GM19463 (cell line): ENCODE data around the gene TEX264.
"Not testable (repeated sequence)": the region's sequence is repeated elsewhere in the genome, so short reads cannot be mapped to it uniquely, and the experiment has no call there.

Experiments used
- ATAC-seq: cut with Tn5 transposase; IDR thresholded peaks from one replicate; pipeline ENCODE4 v1.9.1; 2021; ENCODE audit warnings: mild to moderate bottlenecking, moderate library complexity; ENCODE audit not compliant: unreplicated experiment

Gene TEX264

GRCh38 chr3:51712963-51713362 is 41.9 kb downstream of the TEX264 start:
- ATAC-seq = no peak

- no peak for ATAC-seq
Observed at GRCh38 chr3:51715231-51715976, 44.4 kb downstream of the TEX264 start.

- ATAC-seq = no peak
Observed at GRCh38 chr3:51715977-51716294, 44.9 kb downstream of the TEX264 start.

GRCh38 chr3:51716805-51717204 is 45.8 kb downstream of the TEX264 start:
- ATAC-seq = no peak

- ATAC-seq = no peak
Observed at GRCh38 chr3:51717446-51717845, 46.4 kb downstream of the TEX264 start.

- ATAC-seq = no peak
Observed at GRCh38 chr3:51717947-51718346, 46.9 kb downstream of the TEX264 start.

- ATAC-seq = peak; percentile 79
Observed at GRCh38 chr3:51718547-51719409, 47.7 kb downstream of the TEX264 start.

DNA sequence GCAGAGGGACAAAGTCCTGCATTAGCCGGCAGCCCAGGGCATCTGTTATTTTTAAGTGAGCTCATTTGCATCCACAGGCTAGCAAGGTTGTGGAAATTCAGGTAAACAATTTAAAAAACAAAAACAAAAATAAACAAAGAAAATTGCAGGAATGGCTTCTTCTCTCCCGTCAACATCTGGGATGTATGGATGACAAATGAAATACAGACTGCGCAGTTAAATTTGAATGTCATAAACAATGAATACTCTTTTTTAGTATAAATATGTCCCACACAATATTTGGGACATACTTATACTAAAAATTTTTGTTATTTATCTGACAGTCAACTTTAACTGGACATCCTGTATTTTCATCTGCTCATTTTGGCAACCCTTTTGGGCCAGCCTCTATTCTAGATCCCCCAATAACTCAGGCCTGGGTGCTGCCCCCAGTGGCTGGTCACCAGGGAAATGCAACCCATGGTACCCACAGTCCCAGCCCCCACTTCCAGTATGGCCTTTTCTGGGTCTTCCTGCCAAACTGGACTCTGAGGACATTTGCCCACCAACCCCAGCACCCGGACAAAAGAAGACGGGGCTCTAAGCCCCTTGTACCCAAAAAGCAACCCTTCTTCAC is 48.5 kb downstream of the TEX264 start:
- ATAC-seq = no peak

DNA sequence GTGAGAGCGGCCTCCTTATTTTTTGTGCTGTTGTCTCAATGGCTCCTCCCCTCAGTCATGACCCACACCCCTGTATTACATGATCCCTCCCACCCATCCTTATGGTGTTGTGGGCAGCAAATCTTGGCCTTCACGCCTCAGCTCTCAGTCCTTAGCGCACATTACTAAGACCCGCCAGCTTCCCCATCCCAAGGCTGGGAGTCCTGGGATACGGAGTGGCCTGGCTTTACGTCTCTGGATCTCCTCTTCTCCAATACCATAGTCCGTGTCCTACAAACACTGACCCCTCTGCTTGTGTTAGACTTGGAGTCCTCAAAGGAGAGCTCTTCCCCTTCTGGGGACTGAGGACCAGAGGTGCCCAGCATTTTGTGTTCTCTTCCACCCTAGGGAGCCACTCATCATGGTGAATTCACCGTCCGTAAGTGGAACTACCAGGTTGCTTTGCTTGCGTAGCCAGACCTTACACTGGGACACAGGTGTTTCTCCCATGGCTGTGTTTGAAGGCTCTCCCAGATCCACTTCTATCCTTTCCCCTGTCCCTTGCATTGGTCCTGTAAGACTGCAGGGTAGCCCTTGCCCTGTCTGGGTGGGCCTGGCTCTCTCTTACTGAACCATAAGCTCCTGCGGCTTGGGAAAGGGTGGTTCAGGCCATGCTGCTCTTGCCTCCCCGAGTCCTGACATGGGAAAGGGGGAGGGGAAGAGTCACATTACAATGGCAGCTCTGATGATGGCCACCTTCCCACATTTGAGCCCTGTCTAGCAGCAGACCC is 49.4 kb downstream of the TEX264 start:
- ATAC-seq = no peak

DNA sequence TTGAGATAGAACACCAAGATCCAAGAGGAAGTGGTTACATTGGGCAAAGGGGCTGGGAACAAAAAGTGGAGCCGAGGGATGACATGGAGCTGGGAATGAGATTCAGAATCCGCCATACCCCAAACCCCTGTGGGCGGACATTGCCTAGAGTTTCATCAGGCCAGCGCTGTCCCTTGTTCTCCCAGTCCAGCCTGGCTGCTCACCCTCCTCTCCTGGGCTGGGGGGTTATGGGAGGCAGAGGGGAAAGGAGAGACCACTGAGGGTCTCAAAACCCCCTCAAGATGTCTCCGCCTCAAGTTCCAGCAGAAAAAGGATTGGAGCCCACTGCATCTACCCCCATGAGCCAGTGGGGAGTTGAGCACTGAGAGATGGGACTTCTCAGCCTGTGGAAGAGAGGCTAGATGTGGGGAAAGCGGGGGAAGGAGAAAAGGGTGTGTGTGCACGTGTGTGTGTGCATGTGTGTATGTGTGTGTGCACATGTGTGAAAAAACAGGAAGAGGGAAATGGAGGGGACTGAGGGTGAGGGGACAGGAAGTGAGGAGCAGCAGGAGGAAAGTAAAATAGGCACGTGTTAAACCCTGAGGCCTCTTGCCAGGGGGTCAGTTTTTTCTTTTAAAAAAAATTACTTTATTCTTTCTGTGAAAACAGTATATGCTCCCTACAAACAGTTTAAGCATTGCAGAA is 50.2 kb downstream of the TEX264 start:
- no peak for ATAC-seq

DNA sequence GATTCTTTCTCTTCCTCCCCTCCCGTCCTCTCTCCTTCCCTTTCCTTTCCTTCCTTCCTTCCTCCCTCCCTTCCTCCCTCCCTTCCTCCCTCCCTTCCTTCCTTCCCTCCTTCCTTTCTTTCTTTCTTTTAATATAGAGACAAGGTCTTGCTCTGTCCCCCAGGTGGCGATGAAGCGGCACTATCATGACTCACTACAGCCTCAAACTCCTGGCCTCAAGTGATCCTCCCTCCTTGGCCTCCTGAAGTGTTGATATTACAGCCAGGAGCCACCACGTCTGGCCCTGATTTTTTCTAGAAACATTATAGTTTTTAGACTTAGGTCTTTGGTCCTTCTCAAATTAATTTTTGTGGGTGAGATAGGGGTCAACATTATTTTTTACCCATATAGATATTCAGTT is 51.3 kb downstream of the TEX264 start:
- ATAC-seq = no peak

DNA sequence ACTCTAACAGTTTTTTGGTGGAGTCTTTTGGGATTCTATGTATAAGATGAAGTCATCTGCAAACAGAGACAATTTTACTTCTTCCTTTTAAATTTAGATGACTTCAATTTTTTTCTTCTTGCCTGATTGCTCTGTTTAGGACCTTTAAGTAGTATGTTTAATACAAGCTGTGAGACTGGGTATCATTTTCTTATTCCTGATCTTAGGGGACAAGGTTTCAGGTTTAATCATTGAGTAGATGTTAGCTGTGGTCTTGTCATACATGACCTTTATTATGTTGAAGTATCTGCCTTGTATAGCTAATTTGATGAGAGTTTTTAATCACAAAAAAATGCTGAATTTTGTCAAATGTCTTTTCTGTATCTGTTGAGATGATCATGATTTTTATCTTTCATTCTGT is 56.4 kb downstream of the TEX264 start:
- no peak for ATAC-seq

DNA sequence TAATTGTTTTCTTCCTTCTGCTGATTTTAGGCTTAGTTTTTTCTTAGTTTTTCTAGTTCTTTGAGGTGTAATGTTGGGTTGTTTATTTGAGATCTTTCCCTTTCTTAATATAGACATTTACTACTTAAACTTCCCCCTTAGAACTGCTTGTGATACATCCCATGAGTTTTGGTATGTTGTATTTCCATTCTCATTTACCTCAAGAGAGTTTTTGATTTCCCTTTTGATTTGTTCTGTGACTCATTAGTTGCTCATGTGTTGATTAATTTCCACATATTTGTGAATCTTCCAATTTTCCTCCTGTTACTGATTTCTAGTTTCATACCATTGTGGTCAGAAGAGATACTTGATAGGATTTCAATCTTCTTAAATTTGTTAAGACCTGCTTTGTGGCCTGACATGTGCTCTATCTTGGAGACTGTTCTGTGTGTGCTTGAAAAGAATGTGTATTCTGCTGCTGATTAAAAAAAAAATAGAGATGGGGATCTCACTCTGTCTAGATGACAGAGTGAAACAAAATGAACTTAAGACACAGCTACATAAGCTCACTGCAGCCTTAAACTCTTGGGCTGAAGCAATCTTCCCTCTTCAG is 58.1 kb downstream of the TEX264 start:
- ATAC-seq = no peak

- ATAC-seq = no peak
Observed at GRCh38 chr3:51733859-51734571, 63.0 kb downstream of the TEX264 start.

GRCh38 chr3:51734572-51734907 is 63.5 kb downstream of the TEX264 start:
- ATAC-seq = no peak

- no peak for ATAC-seq
Observed at GRCh38 chr3:51735039-51735438, 64.0 kb downstream of the TEX264 start.

DNA sequence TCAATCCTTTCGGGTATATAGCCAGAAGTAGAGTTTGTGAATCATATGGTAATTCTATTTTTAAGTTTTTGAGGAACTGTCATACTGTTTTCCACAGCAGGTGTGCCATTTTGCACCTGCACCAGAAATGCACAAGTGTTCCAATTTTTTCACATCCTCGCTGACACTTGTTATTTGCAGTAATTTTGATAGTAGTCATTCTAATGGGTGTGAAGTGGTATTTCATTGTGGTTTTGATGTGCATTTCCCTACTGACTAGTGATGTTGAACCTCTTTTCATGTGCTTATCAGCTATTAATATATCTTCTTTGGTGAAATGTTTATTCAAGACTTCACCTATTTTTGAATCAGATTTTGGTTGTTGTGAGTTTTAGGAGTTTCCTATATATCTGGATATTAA is 64.9 kb downstream of the TEX264 start:
- no peak for ATAC-seq

GRCh38 chr3:51739110-51739509 is 68.1 kb downstream of the TEX264 start:
- ATAC-seq = no peak

- ATAC-seq = not testable (repeated sequence)
Observed at GRCh38 chr3:51742320-51742719, 71.3 kb downstream of the TEX264 start.

DNA sequence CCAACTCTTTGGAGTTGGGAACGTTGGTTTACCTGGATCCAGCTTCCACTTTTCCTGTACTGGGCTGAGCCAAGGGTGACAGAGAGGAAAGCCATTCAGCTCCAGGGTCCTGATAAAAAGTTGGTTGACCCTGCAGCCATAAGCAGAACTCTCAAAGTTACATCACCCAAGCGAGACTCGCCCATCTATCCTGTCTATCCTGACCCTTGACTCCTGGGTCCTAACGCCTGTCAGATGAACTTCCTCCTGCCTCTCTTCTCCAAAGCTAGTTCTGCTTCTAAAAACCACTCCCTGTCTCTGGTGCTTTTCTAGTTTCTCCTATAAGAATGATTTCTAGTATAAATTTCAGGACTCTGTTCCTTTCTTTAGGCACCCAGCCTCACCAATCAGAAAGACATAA is 71.9 kb downstream of the TEX264 start:
- ATAC-seq = not testable (repeated sequence)
